ENCODE results near the gene ARID1A. TPM values are rescaled to one million over a fixed set of nuclear protein-coding genes. Genes with fewer than 3 reads are reported as not detected.

The ARID1A gene
- total and polyA plus RNA-seq, 9 of the 15 experiments (the other 6 are each of a cell fraction or from before 2014, with no cell fraction given): 8.3 to 88.3 (median 22.5) TPM

DNA sequence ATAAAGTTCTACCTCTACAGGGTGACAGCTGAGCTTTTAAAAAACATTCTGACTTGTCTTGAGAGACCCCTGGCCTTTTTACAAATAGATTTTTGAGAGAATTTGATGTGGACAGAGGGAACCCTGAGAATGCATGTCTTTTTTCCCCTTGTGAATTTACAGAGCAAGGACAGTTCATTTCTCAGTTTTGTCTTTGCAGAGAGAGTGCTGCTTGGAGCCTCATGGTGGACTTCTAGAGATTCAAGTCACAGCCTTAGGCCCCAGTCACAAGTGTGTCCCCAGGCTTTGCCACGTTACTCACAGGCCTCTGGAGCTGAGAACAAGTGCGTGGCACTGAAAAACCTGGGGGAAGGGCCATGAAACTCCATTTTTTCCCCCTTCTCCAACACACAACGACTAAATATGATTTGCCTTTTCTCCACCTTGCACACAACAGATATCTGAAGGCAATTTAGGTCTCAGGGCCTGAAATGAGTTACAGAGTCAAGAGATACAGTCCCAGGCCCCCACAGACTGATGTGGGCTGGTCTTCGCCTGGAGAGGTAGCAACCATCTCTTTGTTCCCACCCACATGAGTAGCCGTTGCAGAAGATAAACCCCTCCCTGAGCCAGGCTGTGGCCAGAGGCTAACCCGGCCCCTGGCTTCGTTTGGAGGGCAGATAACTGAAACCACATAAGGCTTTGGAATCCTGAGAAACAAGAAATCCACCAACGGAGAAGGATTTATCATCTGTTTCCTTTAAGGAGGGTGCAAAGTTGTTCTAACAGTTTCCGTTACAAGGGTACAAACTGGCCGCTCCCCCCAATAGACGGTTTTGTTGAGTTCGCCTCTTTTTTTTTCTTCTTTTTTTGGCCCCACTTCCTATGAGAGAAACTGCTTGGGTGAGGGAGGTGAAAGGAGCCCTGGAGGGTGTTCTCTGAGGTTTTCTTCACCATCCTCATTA, 90.9 kb downstream of the ARID1A start (continued):
- TF ChIP-seq, protein P1, sequence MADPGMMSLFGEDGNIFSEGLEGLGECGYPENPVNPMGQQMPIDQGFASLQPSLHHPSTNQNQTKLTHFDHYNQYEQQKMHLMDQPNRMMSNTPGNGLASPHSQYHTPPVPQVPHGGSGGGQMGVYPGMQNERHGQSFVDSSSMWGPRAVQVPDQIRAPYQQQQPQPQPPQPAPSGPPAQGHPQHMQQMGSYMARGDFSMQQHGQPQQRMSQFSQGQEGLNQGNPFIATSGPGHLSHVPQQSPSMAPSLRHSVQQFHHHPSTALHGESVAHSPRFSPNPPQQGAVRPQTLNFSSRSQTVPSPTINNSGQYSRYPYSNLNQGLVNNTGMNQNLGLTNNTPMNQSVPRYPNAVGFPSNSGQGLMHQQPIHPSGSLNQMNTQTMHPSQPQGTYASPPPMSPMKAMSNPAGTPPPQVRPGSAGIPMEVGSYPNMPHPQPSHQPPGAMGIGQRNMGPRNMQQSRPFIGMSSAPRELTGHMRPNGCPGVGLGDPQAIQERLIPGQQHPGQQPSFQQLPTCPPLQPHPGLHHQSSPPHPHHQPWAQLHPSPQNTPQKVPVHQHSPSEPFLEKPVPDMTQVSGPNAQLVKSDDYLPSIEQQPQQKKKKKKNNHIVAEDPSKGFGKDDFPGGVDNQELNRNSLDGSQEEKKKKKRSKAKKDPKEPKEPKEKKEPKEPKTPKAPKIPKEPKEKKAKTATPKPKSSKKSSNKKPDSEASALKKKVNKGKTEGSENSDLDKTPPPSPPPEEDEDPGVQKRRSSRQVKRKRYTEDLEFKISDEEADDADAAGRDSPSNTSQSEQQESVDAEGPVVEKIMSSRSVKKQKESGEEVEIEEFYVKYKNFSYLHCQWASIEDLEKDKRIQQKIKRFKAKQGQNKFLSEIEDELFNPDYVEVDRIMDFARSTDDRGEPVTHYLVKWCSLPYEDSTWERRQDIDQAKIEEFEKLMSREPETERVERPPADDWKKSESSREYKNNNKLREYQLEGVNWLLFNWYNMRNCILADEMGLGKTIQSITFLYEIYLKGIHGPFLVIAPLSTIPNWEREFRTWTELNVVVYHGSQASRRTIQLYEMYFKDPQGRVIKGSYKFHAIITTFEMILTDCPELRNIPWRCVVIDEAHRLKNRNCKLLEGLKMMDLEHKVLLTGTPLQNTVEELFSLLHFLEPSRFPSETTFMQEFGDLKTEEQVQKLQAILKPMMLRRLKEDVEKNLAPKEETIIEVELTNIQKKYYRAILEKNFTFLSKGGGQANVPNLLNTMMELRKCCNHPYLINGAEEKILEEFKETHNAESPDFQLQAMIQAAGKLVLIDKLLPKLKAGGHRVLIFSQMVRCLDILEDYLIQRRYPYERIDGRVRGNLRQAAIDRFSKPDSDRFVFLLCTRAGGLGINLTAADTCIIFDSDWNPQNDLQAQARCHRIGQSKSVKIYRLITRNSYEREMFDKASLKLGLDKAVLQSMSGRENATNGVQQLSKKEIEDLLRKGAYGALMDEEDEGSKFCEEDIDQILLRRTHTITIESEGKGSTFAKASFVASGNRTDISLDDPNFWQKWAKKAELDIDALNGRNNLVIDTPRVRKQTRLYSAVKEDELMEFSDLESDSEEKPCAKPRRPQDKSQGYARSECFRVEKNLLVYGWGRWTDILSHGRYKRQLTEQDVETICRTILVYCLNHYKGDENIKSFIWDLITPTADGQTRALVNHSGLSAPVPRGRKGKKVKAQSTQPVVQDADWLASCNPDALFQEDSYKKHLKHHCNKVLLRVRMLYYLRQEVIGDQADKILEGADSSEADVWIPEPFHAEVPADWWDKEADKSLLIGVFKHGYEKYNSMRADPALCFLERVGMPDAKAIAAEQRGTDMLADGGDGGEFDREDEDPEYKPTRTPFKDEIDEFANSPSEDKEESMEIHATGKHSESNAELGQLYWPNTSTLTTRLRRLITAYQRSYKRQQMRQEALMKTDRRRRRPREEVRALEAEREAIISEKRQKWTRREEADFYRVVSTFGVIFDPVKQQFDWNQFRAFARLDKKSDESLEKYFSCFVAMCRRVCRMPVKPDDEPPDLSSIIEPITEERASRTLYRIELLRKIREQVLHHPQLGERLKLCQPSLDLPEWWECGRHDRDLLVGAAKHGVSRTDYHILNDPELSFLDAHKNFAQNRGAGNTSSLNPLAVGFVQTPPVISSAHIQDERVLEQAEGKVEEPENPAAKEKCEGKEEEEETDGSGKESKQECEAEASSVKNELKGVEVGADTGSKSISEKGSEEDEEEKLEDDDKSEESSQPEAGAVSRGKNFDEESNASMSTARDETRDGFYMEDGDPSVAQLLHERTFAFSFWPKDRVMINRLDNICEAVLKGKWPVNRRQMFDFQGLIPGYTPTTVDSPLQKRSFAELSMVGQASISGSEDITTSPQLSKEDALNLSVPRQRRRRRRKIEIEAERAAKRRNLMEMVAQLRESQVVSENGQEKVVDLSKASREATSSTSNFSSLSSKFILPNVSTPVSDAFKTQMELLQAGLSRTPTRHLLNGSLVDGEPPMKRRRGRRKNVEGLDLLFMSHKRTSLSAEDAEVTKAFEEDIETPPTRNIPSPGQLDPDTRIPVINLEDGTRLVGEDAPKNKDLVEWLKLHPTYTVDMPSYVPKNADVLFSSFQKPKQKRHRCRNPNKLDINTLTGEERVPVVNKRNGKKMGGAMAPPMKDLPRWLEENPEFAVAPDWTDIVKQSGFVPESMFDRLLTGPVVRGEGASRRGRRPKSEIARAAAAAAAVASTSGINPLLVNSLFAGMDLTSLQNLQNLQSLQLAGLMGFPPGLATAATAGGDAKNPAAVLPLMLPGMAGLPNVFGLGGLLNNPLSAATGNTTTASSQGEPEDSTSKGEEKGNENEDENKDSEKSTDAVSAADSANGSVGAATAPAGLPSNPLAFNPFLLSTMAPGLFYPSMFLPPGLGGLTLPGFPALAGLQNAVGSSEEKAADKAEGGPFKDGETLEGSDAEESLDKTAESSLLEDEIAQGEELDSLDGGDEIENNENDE (IDR thresholded peaks at IDR 0.05; ENCODE audit: low read depth, low read length): no peak
- TF ChIP-seq, protein P2, sequence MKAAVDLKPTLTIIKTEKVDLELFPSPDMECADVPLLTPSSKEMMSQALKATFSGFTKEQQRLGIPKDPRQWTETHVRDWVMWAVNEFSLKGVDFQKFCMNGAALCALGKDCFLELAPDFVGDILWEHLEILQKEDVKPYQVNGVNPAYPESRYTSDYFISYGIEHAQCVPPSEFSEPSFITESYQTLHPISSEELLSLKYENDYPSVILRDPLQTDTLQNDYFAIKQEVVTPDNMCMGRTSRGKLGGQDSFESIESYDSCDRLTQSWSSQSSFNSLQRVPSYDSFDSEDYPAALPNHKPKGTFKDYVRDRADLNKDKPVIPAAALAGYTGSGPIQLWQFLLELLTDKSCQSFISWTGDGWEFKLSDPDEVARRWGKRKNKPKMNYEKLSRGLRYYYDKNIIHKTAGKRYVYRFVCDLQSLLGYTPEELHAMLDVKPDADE (conservative IDR thresholded peaks at IDR 0.05; ENCODE audit: control insufficient read depth, low read depth, low read length): no peak
- no peak for TF ChIP-seq NCOA2 (IDR thresholded peaks at IDR 0.05; ENCODE audit: partially characterized antibody in 2 of 2)
- TF ChIP-seq ZNF146 (CRISPR knock-in tag; IDR thresholded peaks at IDR 0.05; ENCODE audit: unreplicated experiment): no peak
- no peak for TF ChIP-seq SRSF9 (IDR thresholded peaks at IDR 0.05; ENCODE audit: borderline replicate concordance, low read depth, low read length)
- peak; percentile 73; the same call in 1 of the 2 replicates for TF ChIP-seq MYNN (IDR thresholded peaks at IDR 0.05)
- no peak for TF ChIP-seq MYNN (CRISPR knock-in tag; IDR thresholded peaks at IDR 0.05)
- no peak for TF ChIP-seq POLR2G (IDR thresholded peaks at IDR 0.05; ENCODE audit: low read depth, low read length)
- TF ChIP-seq ZC3H11A (IDR thresholded peaks at IDR 0.05; ENCODE audit: low read depth, low read length): no peak
- TF ChIP-seq RFX1 (IDR thresholded peaks at IDR 0.05): no peak
- TF ChIP-seq TBL1XR1 (IDR thresholded peaks at IDR 0.05; ENCODE audit: low read length in 2 of 2): peak in 1 of 2 experiments; percentile 6; a peak in 1 of 4 replicates
- TF ChIP-seq, protein P3, sequence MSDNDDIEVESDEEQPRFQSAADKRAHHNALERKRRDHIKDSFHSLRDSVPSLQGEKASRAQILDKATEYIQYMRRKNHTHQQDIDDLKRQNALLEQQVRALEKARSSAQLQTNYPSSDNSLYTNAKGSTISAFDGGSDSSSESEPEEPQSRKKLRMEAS (CRISPR knock-in tag; IDR thresholded peaks at IDR 0.05): 0 out of 2 replicates have a peak, but pooled peaks have one; percentile 65

All from K562 (cell line).